SW 1271 (cell line): ENCODE measurements around the gene RGS11.
"Not testable (repeated sequence)": the region's sequence is repeated elsewhere in the genome, so short reads cannot be mapped to it uniquely, and the experiment has no call there.

ENCODE experiments used
- DNase-seq, 2 experiments: peaks; one replicate each; lab custom pipeline; 2025; lab: John Stamatoyannopoulos, UW

The RGS11 gene

DNA sequence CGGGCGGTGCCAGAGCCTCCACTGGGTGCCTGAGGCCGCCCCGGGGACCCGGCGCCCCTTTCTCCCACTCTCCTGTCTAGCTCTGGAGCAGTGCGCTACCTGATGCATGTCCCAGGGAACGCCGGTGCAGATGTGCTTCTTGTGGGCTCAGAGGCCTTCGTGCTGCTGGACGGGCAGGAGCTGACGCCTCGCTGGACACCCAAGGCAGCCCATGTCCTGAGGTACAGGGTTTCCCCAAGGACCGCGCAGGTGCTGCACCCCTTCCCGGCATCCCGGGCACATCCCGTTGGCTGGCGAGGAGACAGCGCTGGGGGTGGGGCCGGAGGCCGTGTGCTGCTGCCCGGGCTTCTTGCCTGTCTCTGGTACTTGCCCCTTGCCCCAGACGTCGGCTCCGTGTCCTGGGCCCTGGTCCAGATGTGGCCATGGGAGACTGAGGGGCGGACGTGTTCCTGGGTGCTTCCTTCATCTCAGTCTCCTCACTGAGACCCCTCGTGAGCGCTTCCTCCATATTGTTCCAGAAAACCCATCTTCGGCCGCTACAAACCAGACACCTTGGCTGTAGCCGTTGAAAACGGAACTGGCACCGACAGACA is 12.5 kb downstream of the RGS11 start:
- DNase-seq: no peak

DNA sequence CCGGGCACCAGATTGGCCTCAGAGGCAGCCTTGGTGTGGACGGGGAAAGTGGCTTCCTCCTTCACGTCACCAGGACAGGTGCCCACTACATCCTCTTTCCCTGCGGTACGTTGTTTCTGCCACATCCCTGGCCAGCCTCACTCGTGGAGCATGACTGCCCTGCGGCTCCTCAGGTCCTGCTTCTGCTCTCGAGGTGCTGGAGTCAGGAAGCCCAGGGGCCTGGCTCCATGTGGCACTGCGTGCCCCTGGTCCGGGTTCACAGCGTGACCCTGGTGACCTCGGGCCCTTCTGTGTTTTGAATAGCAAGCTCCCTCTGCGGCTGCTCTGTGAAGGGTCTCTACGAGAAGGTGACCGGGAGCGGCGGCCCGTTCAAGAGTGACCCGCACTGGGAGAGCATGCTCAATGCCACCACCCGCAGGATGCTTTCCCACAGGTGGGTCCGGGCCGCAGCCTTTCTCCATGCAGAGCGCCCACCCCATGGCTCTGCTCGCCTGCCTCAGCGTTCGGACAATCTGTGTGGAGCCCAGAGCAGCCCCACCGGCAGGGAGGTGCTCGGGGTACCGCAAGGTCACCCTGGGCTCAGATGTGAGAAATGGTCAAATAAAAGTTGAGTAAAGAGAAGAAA is 13.5 kb downstream of the RGS11 start:
- DNase-seq: no peak

DNA sequence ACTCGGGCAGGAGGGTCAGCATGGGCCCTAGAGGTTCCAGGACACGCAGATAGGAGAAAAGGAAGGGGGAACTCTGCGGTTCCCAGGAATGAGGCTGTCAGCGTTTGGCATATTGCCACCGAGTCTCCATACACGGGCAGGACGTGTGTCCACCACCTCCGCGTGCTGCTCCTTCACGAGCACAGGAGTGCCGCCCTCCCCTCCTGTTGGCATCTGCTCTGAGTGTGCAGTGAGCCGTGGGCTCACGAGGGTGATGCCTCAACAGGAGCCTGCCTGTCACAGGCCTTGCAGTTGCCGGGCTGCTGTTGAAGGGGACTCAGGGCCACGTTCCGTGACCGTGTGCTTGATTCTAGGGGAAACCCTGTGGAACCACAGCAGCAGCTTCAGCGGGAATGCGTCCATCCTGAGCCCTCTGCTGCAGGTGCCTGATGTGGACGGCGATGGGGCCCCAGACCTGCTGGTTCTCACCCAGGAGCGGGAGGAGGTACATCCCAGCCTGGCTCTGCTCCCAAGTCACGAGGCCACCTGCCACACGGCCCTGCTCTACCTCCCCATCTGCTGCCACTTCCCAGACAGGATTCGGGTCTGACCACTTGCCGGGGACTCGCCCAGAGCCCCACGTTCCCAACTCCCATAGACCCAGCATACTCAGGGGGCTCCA is 14.6 kb downstream of the RGS11 start:
- DNase-seq: no peak

DNA sequence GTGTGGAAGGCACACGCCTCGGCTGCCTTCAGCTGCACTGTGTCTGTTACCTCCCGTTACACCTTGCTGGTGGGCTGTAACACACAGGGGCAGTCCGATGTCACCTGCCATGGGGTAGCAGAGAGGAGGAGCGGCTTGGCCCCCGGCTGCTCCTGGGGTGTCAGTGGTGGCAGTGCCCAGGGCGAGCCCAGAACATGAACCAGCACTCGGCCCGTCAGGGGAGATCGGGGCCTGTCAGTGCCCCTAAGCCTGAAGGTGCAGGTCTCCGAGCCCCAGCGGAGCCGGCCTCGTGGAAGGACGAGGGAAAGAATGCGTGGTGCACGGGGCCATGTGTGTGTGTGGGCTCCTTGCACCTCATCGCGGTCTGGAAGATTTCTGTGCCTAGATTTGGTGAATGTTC is 15.4 kb downstream of the RGS11 start:
- no peak for DNase-seq

DNA sequence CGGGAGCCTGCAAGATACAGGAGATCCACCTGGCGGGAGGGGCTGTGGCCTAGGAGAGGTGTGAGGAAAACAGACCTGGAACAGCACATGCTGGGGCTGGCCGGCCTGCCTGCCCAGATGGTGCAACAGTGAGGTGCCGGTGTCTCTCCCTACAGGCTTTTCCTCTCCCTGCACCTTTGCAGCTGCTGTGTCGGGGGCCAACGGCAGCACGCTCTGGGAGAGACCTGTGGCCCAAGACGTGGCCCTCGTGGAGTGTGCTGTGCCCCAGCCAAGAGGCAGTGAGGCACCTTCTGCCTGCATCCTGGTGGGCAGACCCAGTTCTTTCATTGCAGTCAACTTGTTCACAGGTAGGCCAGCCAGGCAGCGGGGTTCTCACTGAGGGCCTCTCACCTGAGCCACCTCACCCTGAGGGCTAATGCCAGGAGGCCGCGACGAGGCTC is 15.9 kb downstream of the RGS11 start:
- DNase-seq: no peak

DNA sequence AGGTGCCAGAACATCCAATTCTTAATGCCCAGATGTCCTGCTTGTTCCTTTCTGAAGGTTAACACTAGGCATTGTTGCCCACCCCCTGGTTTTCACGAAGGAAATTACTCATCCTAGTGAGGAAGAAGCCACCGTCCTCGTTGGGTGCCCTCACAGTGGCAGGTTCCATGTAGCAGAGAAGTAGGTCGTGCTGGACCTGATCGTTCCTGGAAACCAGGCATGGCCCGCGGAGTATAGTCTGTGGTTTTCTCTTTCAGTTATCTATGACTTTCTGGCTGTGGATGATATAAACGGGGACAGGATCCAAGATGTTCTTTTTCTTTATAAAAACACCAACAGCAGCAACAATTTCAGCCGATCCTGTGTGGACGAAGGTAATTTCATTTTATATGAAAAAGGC is 16.5 kb downstream of the RGS11 start:
- DNase-seq: no peak

DNA sequence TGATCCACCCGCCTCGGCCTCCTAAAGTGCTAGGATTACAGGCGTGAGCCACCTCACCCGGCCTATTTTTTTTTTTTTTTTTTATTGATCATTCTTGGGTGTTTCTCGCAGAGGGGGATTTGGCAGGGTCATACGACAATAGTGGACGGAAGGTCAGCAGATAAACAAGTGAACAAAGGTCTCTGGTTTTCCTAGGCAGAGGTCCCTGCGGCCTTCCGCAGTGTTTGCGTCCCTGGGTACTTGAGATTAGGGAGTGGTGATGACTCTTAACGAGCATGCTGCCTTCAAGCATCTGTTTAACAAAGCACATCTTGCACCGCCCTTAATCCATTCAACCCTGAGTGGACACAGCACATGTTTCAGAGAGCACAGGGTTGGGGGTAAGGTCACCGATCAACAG is 17.7 kb downstream of the RGS11 start:
- DNase-seq: not testable (repeated sequence)

DNA sequence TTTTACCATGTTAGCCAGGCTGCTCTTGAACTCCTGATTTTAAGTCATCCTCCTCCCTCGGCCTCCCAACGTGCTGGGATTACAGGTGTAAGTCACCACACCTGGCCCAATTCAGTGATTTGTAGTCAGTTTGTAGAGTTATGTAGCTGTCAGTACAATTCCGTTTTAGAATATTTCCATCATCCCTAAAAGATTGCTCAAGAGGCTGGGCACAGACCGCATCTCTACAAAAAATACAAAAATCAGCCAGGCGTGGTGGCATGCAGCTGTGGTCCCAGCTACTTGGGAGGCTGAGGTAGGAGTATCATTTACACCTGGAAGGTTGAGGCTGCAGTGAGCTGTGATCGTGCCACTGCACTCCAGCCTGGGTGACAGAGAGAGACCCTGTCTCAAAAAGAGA is 20.6 kb downstream of the RGS11 start:
- no peak for DNase-seq

DNA sequence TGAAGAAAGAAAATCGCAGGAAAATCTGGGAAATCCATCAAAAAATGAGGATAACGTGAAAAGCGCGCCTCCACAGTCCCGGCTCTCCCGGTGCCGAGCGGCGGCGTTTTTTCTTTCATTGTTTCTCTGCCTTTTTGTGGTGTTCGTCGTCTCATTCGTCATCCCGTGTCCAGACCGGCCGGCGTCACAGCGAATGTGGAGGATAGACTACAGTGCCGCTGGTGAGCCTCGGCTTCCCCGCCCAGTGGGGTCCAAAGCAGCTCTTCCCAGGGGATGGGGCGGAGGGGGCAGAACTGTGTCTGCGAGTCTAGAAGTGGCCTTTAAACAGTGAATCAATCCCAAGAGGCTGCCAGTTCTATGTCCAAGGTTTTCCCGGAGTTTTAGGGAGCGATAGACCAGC is 21.3 kb downstream of the RGS11 start:
- DNase-seq: no peak

DNA sequence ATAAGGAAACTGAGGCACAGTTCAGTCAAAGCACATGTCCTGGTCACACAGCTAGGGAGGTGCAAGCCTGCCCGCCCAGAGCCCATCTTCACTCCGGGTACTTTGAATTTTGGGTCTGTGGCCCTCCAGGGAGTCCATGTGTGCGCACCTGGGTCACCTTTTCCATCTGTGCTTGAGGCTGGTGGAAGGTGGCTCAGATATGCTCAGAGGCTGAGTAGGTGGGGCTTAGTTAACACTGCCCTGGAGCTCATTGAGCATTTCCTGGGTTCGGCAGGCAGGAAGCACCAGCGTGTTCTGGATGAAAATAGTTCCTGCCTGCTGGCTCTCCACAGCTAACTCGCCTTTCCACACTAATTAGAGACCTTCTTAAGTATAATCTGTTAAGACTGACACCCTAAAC is 21.9 kb downstream of the RGS11 start:
- no peak for DNase-seq

DNA sequence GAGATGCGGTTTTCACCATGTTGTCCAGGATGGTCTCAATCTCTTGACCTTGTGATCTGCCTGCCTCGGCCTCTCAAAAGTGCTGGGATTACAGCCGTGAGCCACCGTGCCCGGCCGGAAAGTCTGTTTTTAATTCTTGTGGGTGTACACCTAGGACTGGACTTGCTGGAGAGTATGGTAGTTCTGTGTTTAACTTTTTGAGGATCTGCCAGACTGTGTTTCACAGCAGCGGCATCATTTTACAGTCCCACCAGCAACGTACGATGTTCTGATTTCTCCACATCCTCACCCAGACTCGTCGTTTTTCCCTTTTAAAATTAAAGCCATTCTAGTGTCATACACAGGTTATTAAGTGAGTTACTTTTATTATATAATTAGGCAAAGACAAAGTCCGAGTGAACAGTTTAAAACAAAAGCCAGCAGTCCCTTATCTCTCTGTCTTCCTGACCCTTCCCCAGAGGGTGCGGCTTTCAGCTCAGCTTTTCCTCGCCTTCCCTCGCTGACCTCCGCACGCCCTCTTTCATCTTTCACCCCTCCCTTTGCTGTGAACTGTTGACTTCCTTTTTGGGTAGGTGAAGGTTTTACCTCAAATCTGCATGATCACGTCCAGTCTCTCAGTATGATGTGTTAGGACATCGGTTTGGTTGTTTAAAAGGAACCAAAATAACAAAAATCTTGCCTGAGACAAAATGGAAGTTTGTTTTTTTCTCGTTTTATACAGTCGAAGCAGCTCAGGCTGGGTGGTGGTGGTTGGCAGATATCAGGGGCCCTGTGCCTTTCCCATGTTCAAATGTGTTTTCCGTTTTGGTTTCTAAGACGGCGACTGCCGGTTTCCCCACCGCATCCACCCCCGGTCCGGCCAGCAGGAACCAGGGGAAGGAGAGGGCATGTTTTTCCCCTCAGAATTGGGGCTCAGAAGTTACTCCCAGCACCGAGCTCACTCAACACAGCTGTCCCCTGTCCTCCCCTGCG is 23.1 kb downstream of the RGS11 start:
- DNase-seq: no peak

DNA sequence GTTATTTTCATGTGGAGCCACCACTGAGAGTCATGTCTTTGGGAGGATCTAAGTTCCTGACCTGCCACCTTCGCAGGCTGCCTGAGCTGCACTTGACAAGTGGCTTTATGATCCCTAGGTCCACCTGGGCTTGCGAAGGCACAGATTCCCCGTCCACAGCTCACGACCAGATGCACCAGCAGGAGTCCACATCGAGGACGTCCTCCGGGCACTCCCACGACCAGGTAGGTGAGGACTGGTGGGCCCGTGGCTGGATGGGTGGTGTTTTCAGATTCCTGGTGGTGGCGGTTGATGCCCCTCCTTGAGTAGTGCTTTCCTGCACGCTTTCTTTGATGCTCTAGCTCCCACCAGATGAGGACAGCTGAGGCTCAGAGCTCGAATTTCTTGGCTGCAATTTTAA is 26.3 kb downstream of the RGS11 start:
- DNase-seq: no peak

DNA sequence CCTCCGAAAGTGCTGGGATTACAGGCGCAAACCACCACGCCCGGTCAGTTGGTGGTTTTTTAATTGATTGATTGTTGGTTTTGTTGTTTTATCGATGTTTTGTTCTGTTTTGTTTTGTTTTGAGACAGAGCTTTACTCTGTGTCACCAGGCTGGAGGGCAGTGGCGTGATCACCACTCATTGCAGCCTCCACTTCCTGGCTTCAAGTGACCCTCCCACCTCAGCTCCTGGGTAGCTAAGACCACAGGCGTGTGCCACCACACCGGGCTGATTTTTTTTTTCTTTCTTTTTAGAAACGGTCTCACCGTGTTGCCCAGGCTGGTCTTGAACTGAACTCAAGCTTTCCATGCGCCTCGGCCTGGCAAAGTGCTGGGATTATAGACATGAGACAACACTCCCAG is 28.7 kb downstream of the RGS11 start:
- DNase-seq: no peak

DNA sequence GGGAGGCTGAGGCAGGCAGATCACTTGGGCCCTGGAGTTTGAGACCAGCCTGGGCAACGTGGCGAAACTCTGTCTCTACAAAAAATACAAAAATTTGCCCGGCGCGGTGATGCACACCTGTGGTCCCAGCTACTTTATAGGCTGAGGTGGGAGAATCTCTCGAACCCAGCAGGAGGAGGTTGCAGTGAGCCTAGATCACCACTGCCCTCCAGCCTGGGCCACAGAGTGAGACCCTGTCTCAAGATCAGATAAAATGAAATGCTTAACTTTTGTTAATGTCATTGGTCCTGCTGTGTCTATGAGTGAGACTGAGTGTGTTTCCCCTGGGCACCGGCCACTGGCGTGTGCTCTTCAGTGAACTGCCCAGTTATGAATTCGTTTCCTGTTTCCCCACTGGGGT is 30.6 kb downstream of the RGS11 start:
- no peak for DNase-seq

DNA sequence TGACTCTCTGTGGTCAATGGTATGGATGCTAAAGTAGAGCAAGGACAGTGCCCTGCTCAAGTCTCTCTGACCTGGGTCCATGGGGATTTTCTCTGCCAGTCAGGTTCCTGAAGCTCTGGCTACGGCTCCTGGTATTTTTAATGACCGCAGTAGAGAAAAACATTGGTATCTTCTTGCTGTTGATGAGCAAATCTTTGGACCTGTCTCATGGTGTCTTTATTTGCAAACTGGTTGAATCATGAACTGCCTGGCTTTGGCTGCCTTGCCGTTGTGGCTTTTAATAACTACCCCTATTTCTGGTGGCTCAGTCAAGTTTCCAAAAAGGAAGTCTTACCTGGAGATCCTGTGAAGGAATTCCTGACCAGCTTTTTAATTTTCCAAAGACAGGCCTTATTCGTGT is 32.4 kb downstream of the RGS11 start:
- DNase-seq: no peak

DNA sequence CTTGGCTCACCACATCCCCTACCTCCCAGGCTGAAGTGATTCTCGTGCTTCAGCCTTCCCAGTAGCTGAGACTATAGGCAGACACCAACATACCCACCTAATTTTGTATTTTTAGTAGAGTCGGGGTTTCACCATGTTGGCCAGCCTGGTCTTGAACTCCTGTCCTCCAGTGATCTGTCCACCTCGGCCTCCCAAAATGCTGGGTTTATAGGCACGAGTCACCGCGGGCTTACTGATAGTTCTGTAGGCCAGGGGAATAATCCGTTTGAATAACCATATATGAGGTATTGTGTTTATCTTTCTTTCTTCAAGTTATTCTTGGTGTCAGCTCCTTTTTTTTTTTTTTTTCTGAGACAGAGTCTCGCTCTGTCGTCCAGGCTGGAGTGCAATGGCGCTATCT is 33.5 kb downstream of the RGS11 start:
- no peak for DNase-seq

DNA sequence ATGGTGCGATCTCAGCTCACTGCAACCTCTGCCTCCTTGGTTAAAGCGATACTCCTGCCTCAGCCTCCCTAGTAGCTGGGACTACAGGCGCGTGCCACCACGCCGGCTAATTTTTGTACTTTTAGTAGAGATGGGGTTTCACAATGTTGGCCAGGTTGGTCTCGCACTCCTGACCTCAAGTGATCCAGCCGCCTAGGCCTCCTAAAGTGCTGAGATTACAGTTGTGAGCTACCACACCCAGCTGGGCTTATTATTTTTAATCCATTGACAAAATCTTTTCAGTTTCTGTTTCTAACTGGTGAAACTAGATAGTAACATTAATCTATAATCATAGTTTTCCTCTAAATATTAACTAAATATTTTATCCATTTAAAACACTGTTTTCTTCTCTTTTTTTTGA is 35.2 kb downstream of the RGS11 start:
- DNase-seq: no peak

DNA sequence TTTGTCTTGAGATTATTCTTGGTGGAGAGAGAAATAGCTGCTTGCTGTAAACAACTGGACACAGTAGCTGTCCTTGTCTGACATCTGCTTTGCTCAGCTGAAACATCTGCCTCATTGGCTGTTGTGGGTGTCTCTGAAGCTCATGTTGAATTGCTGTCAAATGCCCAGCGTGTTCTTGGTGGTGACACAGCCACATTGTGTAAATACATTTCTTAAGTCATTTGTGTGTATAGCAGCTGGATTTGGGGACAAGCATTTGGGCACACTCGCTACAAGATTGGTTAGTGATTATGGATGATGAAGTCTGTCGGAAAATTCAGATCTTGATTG is 35.8 kb downstream of the RGS11 start:
- no peak for DNase-seq

DNA sequence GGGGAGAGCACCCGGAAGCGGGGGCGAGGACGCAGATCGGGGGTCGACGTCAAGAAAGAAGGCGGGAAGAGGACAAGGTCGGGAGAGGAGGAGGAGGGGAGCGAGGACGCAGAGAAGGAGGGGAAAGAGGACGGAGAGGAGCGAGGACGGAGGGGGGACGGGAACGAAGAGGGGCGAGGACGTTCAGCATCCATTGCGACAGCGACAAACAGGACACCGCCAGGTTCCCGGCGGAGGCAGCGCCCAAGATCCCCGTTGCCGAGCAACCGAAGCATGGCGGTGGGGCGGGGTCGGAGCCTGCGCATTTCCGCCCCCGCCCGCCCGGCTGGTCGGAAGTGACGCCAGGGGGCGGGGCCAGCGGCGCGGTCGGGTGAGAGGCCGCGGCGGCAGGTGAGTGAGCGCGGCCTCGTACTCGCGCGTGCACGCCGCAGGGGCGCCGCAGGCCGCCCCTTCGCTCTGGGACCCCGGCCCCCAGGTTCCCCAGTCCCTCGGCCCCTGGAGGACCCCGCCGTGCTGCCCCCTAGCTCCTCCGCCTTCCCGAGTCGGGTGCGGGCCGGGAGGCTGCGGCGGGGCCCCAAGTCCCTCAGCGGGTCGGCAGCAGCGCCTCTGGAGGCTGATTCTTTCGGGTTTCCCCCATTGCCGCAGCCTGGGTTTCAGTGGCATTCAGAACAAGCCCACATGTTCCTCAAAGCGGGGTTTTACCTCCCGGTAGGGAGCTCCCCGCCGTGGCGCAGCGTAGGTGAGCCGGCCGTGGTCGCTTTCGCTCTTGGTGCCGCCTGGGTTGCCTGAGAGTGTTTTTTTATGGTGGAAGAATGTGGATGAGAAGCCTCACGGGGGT is 41.1 kb downstream of the RGS11 start, which contains the start of gene FAM234A:
Gene FAM234A, plus strand, starts transcription at position 354 of the 838 bp plus-strand sequence. CDS start 19,593 bp downstream, outside the sequence.
- DNase-seq: peak; percentile 58 to 75

DNA sequence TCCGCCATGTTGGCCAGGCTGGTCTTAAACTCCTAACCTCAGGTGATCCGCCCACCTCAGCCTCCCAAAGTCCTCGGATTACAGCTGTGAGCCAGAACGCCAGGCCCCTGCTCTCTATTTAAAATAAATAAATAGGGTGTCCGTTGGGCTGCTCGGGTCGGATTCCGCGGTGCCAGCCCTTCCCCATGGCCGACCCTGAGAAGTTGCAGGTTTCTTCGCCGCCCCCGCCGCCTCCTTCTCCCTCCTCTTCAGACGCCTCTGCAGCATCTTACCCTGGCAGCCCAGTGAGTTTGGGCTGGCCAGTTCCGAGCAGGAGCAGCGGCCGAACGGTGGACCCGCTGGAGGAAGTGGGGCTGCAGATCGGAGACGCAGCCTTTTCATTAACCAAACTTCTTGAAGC is 44.8 kb downstream of the RGS11 start:
- DNase-seq: no peak

DNA sequence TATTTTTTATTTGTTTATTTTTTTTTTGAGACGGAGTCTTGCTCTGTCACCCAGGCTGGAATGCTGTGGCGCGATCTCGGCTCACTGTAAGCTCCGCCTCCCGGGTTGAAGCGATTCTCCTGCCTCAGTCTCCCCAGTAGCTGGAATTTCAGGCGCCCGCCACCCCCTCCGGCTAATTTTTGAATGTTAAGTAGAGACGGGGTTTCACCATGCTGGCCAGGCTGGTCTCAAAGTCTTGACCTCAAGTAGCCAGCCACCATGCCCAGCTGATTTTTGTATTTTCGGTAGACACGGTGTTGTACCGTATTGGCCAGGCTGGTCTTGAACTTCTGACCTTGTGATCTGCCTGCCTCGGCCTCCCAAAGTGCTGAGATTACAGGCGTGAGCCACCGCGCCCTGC is 45.4 kb downstream of the RGS11 start:
- not testable (repeated sequence) for DNase-seq
